ENCODE results near the gene UPK3A. TPM values are rescaled to one million over a fixed set of nuclear protein-coding genes. Genes with fewer than 3 reads are reported as not detected.

The UPK3A gene
- total RNA-seq, 1 donor from 2014 or later: not detected

- H3K27me3 ChIP-seq: no peaks in the 10 kb centered on the region
- intact Hi-C loops (cut with DNase I): loop anchor here (2.0 to 5.0 kb wide), 2 partner anchors 42 to 282 kb away; no protein-coding TSS in a partner anchor
- no peak overlapping the region for H3K27ac ChIP-seq
- H3K4me3 ChIP-seq: no peak overlapping the region
- peaks cover 24% of the 10 kb centered on the region for H3K4me1 ChIP-seq
- no peaks in the 10 kb centered on the region for H3K36me3 ChIP-seq
- no peak for DNase-seq (ENCODE audit: extremely low spot score in 2 of 2)
- TF ChIP-seq CTCF (IDR thresholded peaks at IDR 0.05): no peak
- no peak for TF ChIP-seq POLR2A (IDR thresholded peaks at IDR 0.05)
- no peak for TF ChIP-seq POLR2AphosphoS5 (IDR thresholded peaks at IDR 0.05; ENCODE audit: insufficient read depth in 1 of 2, low read depth in 1 of 2)
- H3K9me3 ChIP-seq: no peaks in the 10 kb centered on the region
Measured at GRCh38 chr22:45270095-45271020, 14.4 kb upstream of the UPK3A start.

- Histone ChIP-seq H3K36me3 (no peaks in the 10 kb centered on the region), H3K4me1 (peaks cover 24% of the 10 kb centered on the region), H3K27me3 (no peaks in the 10 kb centered on the region), H3K27ac (peak overlapping the region; percentile 49), H3K9me3 (no peaks in the 10 kb centered on the region), H3K4me3 (no peak overlapping the region)
- intact Hi-C loops (cut with DNase I): loop anchor here (2.0 to 5.0 kb wide), 2 partner anchors 41 to 281 kb away; no protein-coding TSS in a partner anchor
- DNase-seq (ENCODE audit: extremely low spot score in 2 of 2): no peak
- TF ChIP-seq POLR2A (IDR thresholded peaks at IDR 0.05): no peak
- TF ChIP-seq POLR2AphosphoS5 (IDR thresholded peaks at IDR 0.05; ENCODE audit: insufficient read depth in 1 of 2, low read depth in 1 of 2): peak in 1 of 2 donors; percentile 16
- TF ChIP-seq CTCF (IDR thresholded peaks at IDR 0.05): no peak
Measured at GRCh38 chr22:45271667-45272201, 13.0 kb upstream of the UPK3A start.

- DNase-seq (ENCODE audit: extremely low spot score in 2 of 2): no peak
- Histone ChIP-seq H3K27me3 (no peaks in the 10 kb centered on the region), H3K36me3 (no peaks in the 10 kb centered on the region), H3K4me3 (no peak overlapping the region), H3K9me3 (no peaks in the 10 kb centered on the region), H3K4me1 (peaks cover 24% of the 10 kb centered on the region), H3K27ac (peak overlapping the region; percentile 49)
- intact Hi-C loops (cut with DNase I): loop anchor here (5.0 kb wide), 1 partner anchor 280 kb away; no protein-coding TSS in a partner anchor
- TF ChIP-seq CTCF (IDR thresholded peaks at IDR 0.05) (no peak), POLR2A (IDR thresholded peaks at IDR 0.05) (no peak), POLR2AphosphoS5 (IDR thresholded peaks at IDR 0.05; ENCODE audit: insufficient read depth in 1 of 2, low read depth in 1 of 2) (no peak)
Measured at GRCh38 chr22:45272498-45272897, 12.3 kb upstream of the UPK3A start.

GRCh38 chr22:45273452-45274075, 11.2 kb upstream of the UPK3A start:
- intact Hi-C loops (cut with DNase I): loop anchor here (5.0 kb wide), 1 partner anchor 279 kb away; no protein-coding TSS in a partner anchor
- no peak overlapping the region for H3K27ac ChIP-seq
- TF ChIP-seq CTCF (IDR thresholded peaks at IDR 0.05): no peak
- TF ChIP-seq POLR2A (IDR thresholded peaks at IDR 0.05): no peak
- no peak for TF ChIP-seq POLR2AphosphoS5 (IDR thresholded peaks at IDR 0.05; ENCODE audit: insufficient read depth in 1 of 2, low read depth in 1 of 2)

More at GRCh38 chr22:45273452-45274075, 11.2 kb upstream of the UPK3A start:
- Histone ChIP-seq H3K4me3 (no peak overlapping the region), H3K27me3 (no peaks in the 10 kb centered on the region), H3K36me3 (no peaks in the 10 kb centered on the region), H3K4me1 (peaks cover 18% of the 10 kb centered on the region), H3K9me3 (no peaks in the 10 kb centered on the region)
- DNase-seq (ENCODE audit: extremely low spot score in 2 of 2): no peak
